PC-3 (cell line): Measurements from ENCODE around the gene COPG2. TPM values are rescaled to one million over a fixed set of nuclear protein-coding genes. Genes with fewer than 3 reads are reported as not detected.
"Not testable (repeated sequence)": the region's sequence is repeated elsewhere in the genome, so short reads cannot be mapped to it uniquely, and the experiment has no call there.

Source experiments
- ATAC-seq: fragments of 200-7000 bp; cut with Tn5 transposase; 2 replicates; pipeline ENCODE4 v1.9.1; 2020; ENCODE audit warnings: mild to moderate bottlenecking, moderate library complexity
- BruUV-seq: library from RNA; stranded (reverse); fragments of 400-500 nt; replicated peaks from 2 replicates; lab custom pipeline; 2021; lab: Mats Ljungman, UMichigan
- CTCF ChIA-PET: fragments of 300-600 bp; sonication (Branson Sonifier 250); formaldehyde crosslinking; loops from one replicate; lab custom pipeline; 2022; ENCODE audit warnings: antibody characterized with exemption; lab: Charles Lee
- POLR2A ChIA-PET: fragments of 300-600 bp; sonication (Branson Sonifier 250); formaldehyde crosslinking; loops from one replicate; lab custom pipeline; 2022; ENCODE audit warnings: antibody characterized with exemption; ENCODE audit not compliant: unreplicated experiment; lab: Charles Lee
- DNase-seq: peaks from one replicate; pipeline ENCODE4 v3.0.0-alpha.2; 2015
- H2AFZ ChIP-seq: fragments of 300-600 bp; sonication (generic); 2 replicates; pipeline ENCODE4 v1.6.0; 2016; ENCODE audit warnings: antibody characterized with exemption, low read length
- H3F3A ChIP-seq: fragments of 300-600 bp; sonication (generic); one replicate; pipeline ENCODE4 v1.6.0; 2017; ENCODE audit warnings: antibody characterized with exemption, low read length, control low read depth, mild to moderate bottlenecking; ENCODE audit not compliant: unreplicated experiment
- H3K27ac ChIP-seq: fragments of 300-600 bp; sonication (generic); 2 replicates; pipeline ENCODE4 v1.5.1; 2016; ENCODE audit warnings: mild to moderate bottlenecking, low read length
- H3K27me3 ChIP-seq: fragments of 300-600 bp; sonication (generic); 2 replicates; pipeline ENCODE4 v1.6.1; 2016; ENCODE audit warnings: low read length, mixed read lengths
- H3K36me3 ChIP-seq: fragments of 300-600 bp; sonication (generic); 2 replicates; pipeline ENCODE4 v1.6.1; 2016; ENCODE audit warnings: low read depth, mixed run types, low read length, mixed read lengths
- H3K4me1 ChIP-seq: fragments of 300-600 bp; sonication (generic); 2 replicates; pipeline ENCODE4 v1.5.1; 2016; ENCODE audit warnings: low read length; ENCODE audit not compliant: insufficient read depth
- H3K4me2 ChIP-seq: fragments of 300-600 bp; sonication (generic); 2 replicates; pipeline ENCODE4 v1.6.0; 2016; ENCODE audit warnings: low read length
- H3K4me3 ChIP-seq: fragments of 300-600 bp; sonication (generic); 2 replicates; pipeline ENCODE4 v1.5.1; 2016; ENCODE audit warnings: mild to moderate bottlenecking, low read length, mixed read lengths
- H3K79me2 ChIP-seq: fragments of 300-600 bp; sonication (generic); 2 replicates; pipeline ENCODE4 v1.6.1; 2017; ENCODE audit warnings: low read length, mixed read lengths
- H3K9ac ChIP-seq: fragments of 300-600 bp; sonication (generic); 2 replicates; pipeline ENCODE4 v1.6.0; 2016; ENCODE audit warnings: mild to moderate bottlenecking, low read length
- H3K9me2 ChIP-seq: fragments of 300-600 bp; sonication (generic); replicated peaks from 2 replicates; pipeline ENCODE4 v1.6.1; 2016; ENCODE audit warnings: mixed run types, low read length, mixed read lengths
- H3K9me3 ChIP-seq: fragments of 300-600 bp; sonication (generic); 2 replicates; pipeline ENCODE4 v1.6.1; 2016; ENCODE audit warnings: low read length, mixed read lengths
- H4K20me1 ChIP-seq: fragments of 300-600 bp; sonication (generic); 2 replicates; pipeline ENCODE4 v1.6.1; 2016; ENCODE audit warnings: low read length, mixed read lengths
- EZH2 ChIP-seq: fragments of 300-600 bp; sonication (generic); IDR thresholded peaks from one replicate; pipeline ENCODE4 v1.6.1; 2017; ENCODE audit warnings: antibody characterized with exemption, mild to moderate bottlenecking, low read length; ENCODE audit not compliant: unreplicated experiment
- EZH2phosphoT487 ChIP-seq: fragments of 300-600 bp; sonication (generic); IDR thresholded peaks from 2 replicates; pipeline ENCODE4 v1.6.1; 2018; ENCODE audit warnings: mild to moderate bottlenecking, antibody characterized with exemption, low read length, borderline replicate concordance
- intact Hi-C: fragments of 100-400 bp; cut with micrococcal nuclease; formaldehyde crosslinking; loops from 2 replicates; pipeline ENCODE4 v1.9.0; 2023
- total RNA-seq: library from RNA; depleted of rRNA; stranded (reverse); fragments of >200 nt; gene quantifications from 2 replicates; pipeline ENCODE4 v1.2.3, GENCODE V29; 2014
- TF ChIP-seq, protein P1 (sequence below): fragments of 300-600 bp; sonication (generic); conservative IDR thresholded peaks from 2 replicates; pipeline ENCODE4 v1.5.1; 2017; ENCODE audit warnings: antibody characterized with exemption, low read depth, mild to moderate bottlenecking, low read length

COPG2 gene
- total RNA-seq, 1 experiment from 2014 or later: 9.1 TPM

DNA sequence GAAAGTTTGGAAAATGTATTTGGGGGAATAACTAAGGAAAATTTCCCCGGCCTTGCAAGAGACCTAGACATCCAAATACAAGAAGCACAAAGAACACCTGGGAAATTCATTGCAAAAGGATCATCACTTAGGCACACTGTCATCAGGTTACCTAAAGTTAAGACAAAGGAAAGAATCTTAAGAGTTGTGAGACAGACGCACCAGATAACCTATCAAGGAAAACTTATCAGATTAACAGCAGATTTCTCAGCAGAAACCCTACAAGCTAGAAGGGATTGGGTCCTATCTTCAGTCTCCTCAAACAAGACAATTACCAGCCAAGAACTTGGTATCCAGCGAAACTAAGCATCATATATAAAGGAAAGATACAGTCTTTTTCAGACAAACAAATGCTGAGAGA lies 93.4 kb downstream of the COPG2 start:
- H3K4me2 ChIP-seq, H3K27me3 ChIP-seq, H3K9me2 ChIP-seq, H4K20me1 ChIP-seq, ATAC-seq, H3K79me2 ChIP-seq, H3K9me3 ChIP-seq, H3K9ac ChIP-seq, H3K27ac ChIP-seq, intact Hi-C loops, DNase-seq, H3K4me3 ChIP-seq, H3F3A ChIP-seq, BruUV-seq, H2AFZ ChIP-seq, H3K4me1 ChIP-seq, H3K36me3 ChIP-seq, POLR2A ChIA-PET: not testable (repeated sequence)
- CTCF ChIA-PET: interaction anchor here (0.6 kb wide), 1 partner anchor 234 kb away, joined by 8 read pairs; no protein-coding TSS in a partner anchor

DNA sequence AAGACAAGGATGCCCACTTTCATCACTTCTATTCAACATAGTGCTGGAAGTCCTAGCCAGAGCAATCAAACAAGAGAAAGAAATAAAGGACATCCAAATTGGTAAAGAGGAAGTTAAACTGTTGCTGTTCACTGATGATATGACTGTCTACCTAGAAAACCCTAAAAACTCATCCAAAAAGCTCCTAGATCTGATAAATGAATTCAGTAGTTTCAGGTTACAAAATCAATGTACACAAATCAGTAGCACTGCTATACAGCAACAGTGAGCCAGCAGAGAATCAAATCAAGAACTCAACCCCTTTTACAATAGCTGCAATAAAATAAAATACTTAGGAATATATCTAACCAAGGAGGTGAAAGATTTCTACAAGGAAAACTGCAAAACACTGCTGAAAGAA lies 98.4 kb downstream of the COPG2 start:
- H3K79me2 ChIP-seq, H3K9ac ChIP-seq, H3F3A ChIP-seq, intact Hi-C loops, H2AFZ ChIP-seq, POLR2A ChIA-PET, H3K9me3 ChIP-seq, H3K4me3 ChIP-seq, DNase-seq, H3K4me1 ChIP-seq, H3K4me2 ChIP-seq, H3K36me3 ChIP-seq, H3K27ac ChIP-seq, H4K20me1 ChIP-seq, H3K27me3 ChIP-seq, H3K9me2 ChIP-seq, BruUV-seq, CTCF ChIA-PET, ATAC-seq: not testable (repeated sequence)

DNA sequence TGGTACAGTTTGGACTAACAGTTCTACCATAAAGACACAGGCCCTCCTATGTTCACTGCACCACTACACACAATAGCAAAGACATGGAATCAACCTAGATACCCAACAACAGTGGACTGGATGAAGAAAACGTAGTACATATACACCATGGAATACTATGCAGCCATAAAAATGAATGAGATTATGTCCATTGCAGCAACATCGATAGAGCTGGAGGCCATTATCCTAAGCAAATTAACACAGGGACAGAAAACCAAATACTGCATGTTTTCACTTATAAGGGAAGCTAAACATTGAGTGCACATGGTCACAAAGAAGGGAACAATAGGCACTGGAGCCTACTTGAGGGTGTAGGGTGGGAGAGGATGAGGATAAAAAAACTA lies 101.7 kb downstream of the COPG2 start:
- DNase-seq (no peak), ATAC-seq (no peak)
- no peaks in the 10 kb centered on the region for H3K36me3 ChIP-seq
- H3K27me3 ChIP-seq: no peaks in the 10 kb centered on the region
- CTCF ChIA-PET: interaction anchor here (0.6 kb wide), 1 partner anchor 161 kb away, joined by 3 read pairs; no protein-coding TSS in a partner anchor
- no peaks in the 10 kb centered on the region for H3F3A ChIP-seq
- no peak overlapping the region for H2AFZ ChIP-seq
- intact Hi-C loops: no loop called here
- H3K9ac ChIP-seq: no peak overlapping the region
- no peak overlapping the region for H3K4me2 ChIP-seq
- POLR2A ChIA-PET: no interaction called here
- TF ChIP-seq, protein P1, sequence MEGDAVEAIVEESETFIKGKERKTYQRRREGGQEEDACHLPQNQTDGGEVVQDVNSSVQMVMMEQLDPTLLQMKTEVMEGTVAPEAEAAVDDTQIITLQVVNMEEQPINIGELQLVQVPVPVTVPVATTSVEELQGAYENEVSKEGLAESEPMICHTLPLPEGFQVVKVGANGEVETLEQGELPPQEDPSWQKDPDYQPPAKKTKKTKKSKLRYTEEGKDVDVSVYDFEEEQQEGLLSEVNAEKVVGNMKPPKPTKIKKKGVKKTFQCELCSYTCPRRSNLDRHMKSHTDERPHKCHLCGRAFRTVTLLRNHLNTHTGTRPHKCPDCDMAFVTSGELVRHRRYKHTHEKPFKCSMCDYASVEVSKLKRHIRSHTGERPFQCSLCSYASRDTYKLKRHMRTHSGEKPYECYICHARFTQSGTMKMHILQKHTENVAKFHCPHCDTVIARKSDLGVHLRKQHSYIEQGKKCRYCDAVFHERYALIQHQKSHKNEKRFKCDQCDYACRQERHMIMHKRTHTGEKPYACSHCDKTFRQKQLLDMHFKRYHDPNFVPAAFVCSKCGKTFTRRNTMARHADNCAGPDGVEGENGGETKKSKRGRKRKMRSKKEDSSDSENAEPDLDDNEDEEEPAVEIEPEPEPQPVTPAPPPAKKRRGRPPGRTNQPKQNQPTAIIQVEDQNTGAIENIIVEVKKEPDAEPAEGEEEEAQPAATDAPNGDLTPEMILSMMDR: no peak
- TF ChIP-seq EZH2 (no peak), EZH2phosphoT487 (no peak)
- H3K79me2 ChIP-seq: no peaks in the 10 kb centered on the region
- H3K9me2 ChIP-seq: no peaks in the 10 kb centered on the region
- H4K20me1 ChIP-seq: no peaks in the 10 kb centered on the region
- no peak overlapping the region for H3K4me3 ChIP-seq
- no peaks in the 10 kb centered on the region for H3K4me1 ChIP-seq
- no TSS peak for BruUV-seq
- no peaks in the 10 kb centered on the region for H3K9me3 ChIP-seq
- no peak overlapping the region for H3K27ac ChIP-seq
